NCI-H2196 treated with DMSO at 0.1 percent for 48 hours (cell line): ENCODE results near the gene PCID2.

ENCODE experiments used
- DNase-seq: peaks from one replicate; lab custom pipeline; 2025; ENCODE audit not compliant: unreplicated experiment; lab: John Stamatoyannopoulos, UW

Gene PCID2

GRCh38 chr13:113220141-113220598 lies 11.7 kb upstream of the PCID2 start:
- DNase-seq, result no peak

DNA sequence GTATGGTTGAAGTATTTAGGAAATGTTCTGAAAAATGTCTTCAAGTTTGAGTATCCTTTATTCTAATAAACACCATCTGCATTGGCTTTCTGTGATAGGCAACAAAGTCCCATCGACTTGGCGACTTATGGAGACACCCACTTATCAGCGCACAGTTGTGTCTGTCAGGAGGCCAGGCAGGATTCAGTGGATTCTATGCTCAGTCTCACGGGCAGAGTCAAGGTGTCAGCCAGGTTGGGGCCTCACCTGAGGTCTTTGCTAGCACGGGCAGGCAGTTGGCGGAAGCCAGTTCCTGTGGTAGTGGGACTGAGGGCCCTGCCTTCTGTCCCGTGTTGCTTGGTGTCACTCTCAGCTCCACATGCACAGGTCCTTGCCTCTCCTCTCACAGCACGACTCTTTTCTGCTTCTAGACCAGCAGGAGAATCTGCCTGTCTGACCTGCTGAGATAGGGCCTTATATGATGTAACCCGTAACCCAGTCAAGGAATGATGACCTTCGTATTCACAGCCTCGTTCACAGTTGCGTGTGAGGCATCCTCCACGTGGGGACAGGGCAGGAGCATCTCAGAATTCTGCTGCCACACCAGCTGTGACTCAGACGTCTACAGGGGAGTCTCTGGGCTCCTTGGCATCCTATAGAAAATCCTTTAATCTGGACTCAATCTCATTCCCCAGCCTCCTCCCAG lies 10.9 kb upstream of the PCID2 start:
- no peak for DNase-seq

GRCh38 chr13:113218586-113218985 lies 10.1 kb upstream of the PCID2 start:
- DNase-seq, result no peak

DNA sequence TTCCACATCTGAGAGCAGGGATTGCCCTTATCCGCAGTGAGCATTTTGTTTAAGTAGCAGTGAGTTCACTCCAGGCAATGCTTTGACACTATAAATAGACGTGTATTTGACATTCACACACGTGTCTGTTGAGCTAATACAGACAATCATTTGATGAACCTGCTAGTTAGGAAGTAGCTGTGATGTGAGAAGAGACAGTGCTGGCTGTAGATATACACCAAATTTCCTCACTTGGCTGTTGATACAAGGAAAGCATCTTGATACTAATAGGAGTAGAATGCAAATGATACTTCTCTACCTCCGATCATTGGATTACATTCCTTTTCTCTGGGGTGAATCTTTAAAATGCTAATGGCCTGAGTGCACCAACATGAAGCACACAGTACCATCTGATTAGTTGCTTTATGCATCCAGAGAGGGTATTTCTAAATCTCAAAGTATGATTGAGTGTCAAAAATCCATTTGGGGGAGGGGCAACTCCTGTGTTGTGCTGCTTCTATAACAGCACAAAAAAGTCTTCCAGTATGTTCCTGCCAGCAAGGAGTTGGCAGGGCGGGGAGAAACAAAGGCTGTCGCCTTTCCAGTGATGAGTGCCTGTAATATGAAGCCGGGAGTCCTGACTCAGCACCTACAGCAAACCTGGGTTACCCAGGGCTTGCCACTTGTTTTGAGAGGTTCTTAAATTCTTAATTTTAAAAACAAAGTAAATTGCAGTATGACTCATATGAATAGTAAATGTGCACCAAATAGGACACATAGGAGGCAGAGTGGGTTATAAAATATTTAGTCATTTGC lies 8.0 kb upstream of the PCID2 start:
- DNase-seq, result peak; percentile 13

DNA sequence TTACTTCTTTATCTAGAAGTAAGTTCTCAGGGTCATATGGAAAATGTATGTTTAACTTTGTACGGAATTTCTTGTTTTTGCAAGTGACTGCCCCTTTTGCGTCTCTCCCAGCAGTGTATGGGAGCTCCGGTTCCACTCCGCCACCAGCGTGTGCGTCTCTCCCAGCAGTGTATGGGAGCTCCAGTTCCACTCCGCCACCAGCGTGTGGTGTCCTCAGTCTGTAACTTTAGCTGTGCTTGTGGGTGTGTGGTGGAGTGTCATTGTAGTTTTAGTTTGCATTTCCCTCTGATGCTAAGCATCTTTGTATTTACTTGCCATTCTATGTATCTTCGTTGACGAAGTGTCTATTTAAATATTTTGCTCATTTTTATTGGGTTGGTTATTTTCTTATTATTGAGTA lies 3.3 kb upstream of the PCID2 start:
- DNase-seq, result no peak

DNA sequence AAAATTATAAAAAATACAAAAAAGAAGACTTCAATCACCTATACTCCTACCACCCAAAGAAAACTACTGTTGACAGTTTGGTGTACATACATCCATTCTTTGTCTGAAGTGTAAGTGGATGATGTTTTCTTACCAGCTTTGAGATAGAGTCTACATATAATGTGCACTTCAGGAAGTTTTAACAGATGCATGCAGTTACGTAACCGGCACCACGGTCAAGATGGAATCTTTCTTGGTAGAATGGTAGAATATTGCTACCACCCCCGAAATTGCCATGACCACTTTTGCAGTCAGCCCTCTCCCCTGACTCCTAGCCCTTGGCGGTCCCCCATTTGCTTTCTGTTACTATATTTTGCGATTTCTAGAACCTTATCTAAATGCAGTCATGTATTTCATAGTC lies 2.4 kb upstream of the PCID2 start:
- DNase-seq, result no peak

DNA sequence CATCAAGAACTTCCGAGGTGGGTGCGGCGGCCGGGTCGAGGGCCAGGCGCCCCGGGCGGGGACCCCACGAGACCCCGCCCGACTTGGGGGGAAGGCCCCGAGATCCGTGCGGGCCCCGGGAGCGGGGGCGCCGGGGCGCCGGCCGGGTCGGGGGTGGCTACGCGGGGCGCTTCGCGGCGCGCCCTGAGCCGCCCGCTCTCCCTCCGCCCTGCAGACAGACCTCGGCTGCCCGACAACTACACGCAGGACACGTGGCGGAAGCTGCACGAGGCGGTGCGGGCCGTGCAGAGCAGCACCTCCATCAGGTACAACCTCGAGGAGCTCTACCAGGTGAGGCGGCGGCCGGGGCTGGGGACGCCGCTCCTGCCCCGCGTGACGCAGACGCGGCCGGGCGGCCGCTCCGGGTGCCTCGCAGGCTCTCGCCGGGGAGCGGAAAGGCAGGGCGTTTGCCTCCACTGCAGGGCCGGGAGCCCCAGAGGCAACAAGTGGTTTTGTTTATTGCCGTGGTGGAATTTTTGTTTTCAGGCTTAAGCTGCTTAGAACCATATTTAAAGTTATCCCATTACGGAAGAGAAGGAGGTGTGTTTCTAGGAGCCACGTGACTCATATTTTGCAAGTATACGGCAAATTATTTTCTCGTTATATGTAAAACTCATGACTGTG lies 1.4 kb upstream of the PCID2 start:
- DNase-seq, result no peak

- DNase-seq, result peak; percentile 15
Measured at GRCh38 chr13:113209336-113209758, 878 bp upstream of the PCID2 start, which contains the start of gene CUL4A. CUL4A (plus strand) TSS chr13:113209613; CDS start chr13:113209628, 15 bp downstream.

GRCh38 chr13:113207890-113208420 lies 514 bp downstream of the PCID2 start:
- no peak for DNase-seq

GRCh38 chr13:113207460-113207859 lies 1.0 kb downstream of the PCID2 start:
- DNase-seq, result no peak

GRCh38 chr13:113205428-113205931 lies 3.0 kb downstream of the PCID2 start:
- no peak for DNase-seq

- DNase-seq, result no peak
Measured at GRCh38 chr13:113204378-113204734, 4.1 kb downstream of the PCID2 start.

DNA sequence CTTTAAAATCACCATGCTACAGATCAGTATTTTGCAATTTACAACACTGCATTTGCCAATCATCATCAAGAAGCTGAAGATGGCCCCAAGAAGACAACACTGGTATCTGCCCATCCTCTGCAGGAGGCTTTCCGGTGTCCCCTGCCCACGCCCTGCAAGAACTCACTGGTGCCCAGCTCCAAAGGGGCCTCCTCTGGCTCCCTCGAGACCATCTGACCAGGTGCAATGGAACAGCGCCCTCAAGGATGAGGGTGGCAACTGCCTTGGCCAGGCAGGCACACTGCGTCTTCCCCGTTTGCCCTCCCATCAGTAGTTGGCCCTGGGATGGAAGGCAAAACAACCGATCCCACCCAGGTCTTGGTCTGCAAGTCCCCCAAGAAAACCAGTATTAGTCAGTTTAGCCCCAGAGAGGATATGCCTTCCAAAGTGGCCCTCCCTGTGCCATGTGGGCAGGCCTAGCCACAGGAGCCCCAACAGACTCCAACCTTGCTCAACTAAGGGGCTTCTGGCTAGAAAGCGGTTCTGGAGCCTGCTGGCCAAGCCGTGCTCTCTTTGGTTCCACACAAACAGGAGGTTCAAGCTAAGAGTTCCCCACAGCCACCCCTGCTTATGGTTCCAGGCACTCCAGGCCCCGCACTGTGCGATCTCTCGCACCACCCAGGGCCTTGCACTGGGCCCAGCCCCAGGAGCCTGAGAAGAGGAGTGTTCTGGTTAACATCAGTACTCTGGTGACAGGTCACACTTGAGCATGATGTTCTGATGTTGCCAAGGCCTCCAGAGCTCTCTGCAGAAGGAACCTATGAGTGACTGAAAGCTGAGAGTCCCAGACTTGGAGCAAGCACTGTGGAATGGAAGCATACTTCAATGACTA lies 4.7 kb downstream of the PCID2 start:
- no peak for DNase-seq

DNA sequence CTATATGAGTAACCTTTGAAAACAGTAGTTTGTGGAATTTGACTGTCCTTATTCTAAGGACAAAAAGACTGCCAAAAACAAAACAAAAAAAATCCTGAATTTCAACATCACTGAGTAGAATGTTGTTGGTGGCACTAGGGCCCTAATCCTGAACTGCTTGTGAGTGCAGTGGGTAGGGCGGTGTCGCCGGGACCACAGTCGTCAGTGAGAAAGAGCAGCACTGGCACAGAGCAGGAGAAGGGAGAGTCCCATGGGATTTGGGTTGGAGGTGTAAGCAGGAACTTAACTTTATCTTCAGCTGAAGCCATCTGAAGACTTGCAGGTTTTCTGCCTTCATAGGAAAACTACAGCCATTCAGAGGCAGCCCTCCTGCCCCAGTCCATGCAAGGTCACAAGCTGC lies 5.6 kb downstream of the PCID2 start:
- no peak for DNase-seq

DNA sequence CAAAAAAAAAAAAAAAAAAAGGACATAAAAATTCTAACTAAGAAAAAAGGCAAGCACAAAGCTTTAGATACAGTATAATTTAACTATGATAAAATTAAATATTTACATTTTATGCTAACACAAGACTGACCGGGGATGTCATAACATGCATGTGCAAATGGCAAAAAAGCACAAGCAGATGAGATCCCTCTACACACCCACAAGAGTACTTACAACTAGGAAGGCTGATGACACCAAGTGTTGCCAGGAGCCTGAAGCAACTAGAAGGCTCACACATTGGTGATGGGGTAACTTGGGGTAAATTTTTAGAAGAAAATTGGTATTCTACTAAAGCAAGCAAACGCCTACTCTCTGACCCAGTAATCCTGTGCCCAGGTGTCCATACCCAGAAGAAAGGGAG lies 6.7 kb downstream of the PCID2 start:
- DNase-seq, result no peak

GRCh38 chr13:113196970-113197737 lies 11.3 kb downstream of the PCID2 start:
- DNase-seq, result no peak

GRCh38 chr13:113195360-113195759 lies 13.1 kb downstream of the PCID2 start:
- no peak for DNase-seq

DNA sequence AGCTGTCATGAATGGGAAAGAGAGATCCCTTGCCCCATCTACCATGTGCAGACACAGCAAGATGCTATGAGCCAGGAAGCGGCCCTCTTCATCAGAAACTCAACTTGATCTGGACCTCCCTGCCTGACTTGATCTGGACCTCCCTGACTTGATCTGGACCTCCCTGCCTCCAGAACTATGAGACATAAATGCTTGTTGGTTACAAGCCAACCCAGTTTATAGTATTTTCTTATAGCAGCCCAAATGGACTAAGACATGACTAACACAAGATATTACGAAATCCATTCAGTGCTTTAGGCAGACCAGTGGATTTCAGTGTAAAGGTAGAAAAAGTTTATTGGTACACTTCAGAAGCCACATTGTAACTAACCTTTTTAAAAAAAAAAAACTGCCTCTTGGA lies 15.6 kb downstream of the PCID2 start:
- no peak for DNase-seq

GRCh38 chr13:113192279-113192678 lies 16.2 kb downstream of the PCID2 start:
- no peak for DNase-seq

- no peak for DNase-seq
Measured at GRCh38 chr13:113190181-113190580, 18.3 kb downstream of the PCID2 start.
